Measurements from ENCODE around the gene TANK. TPM values are rescaled to one million over a fixed set of nuclear protein-coding genes. Genes with fewer than 3 reads are reported as not detected.

TANK gene
- total RNA-seq, 4 donors from 2014 or later = 76.9 to 115 (median 98.1) TPM

GRCh38 chr2:161119483-161119882, 40.7 kb upstream of the TANK start:
- Histone ChIP-seq H3K27me3 (no peaks in the 10 kb centered on the region), H3K4me3 (replicated peaks in 1 of 3) (no peak overlapping the region), H3K36me3 (no peaks in the 10 kb centered on the region), H3K9me3 (no peaks in the 10 kb centered on the region), H3K27ac (no peak overlapping the region), H3K4me1 (peaks cover 14 to 19% of the 10 kb centered on the region in 2 donors)
- TF ChIP-seq CTCF (IDR thresholded peaks at IDR 0.05) = no peak
- TF ChIP-seq POLR2A (IDR thresholded peaks at IDR 0.05) = no peak
- DNase-seq = no peak
- intact Hi-C loops (cut with DNase I) = no loop called here

- Histone ChIP-seq H3K9me3 (no peaks in the 10 kb centered on the region), H3K27me3 (no peaks in the 10 kb centered on the region), H3K4me3 (replicated peaks in 1 of 3) (no peak overlapping the region), H3K36me3 (no peaks in the 10 kb centered on the region), H3K27ac (no peak overlapping the region), H3K4me1 (peaks cover 14 to 19% of the 10 kb centered on the region in 2 donors)
- no peak for TF ChIP-seq CTCF (IDR thresholded peaks at IDR 0.05)
- no peak for TF ChIP-seq POLR2A (IDR thresholded peaks at IDR 0.05)
- 90% methylated on average over 6 of the region's 6 CpGs for WGBS, 2 donors
- no peak for DNase-seq
- intact Hi-C loops (cut with DNase I) = no loop called here
Observed at GRCh38 chr2:161120775-161121174, 39.5 kb upstream of the TANK start.

- H3K9me3 ChIP-seq = no peaks in the 10 kb centered on the region
- no peak for DNase-seq
- intact Hi-C loops (cut with DNase I) = no loop called here
- no peak overlapping the region for H3K4me3 ChIP-seq (replicated peaks in 1 of 3)
- 94 to 100% methylated on average over 2 of the region's 2 CpGs for WGBS, 2 donors
- no peaks in the 10 kb centered on the region for H3K36me3 ChIP-seq
- no peak for TF ChIP-seq POLR2A (IDR thresholded peaks at IDR 0.05)
- peaks cover 14 to 19% of the 10 kb centered on the region in 2 donors for H3K4me1 ChIP-seq
- no peaks in the 10 kb centered on the region for H3K27me3 ChIP-seq
- H3K27ac ChIP-seq = no peak overlapping the region
Observed at GRCh38 chr2:161121622-161122021, 38.6 kb upstream of the TANK start.

GRCh38 chr2:161122772-161123530, 37.3 kb upstream of the TANK start:
- WGBS, 2 donors = 49 to 51% methylated on average over 3 of the region's 3 CpGs
- intact Hi-C loops (cut with DNase I) = no loop called here
- H3K4me3 ChIP-seq (replicated peaks in 1 of 3) = no peak overlapping the region
- H3K27ac ChIP-seq = peak overlapping the region; percentile 55 to 80 (median 73)
- peaks cover 14 to 19% of the 10 kb centered on the region in 2 donors for H3K4me1 ChIP-seq
- TF ChIP-seq POLR2A (IDR thresholded peaks at IDR 0.05) (no peak), CTCF (IDR thresholded peaks at IDR 0.05) (no peak)
- H3K36me3 ChIP-seq = no peaks in the 10 kb centered on the region
- no peaks in the 10 kb centered on the region for H3K9me3 ChIP-seq
- peak; percentile 40 to 50 for DNase-seq
- H3K27me3 ChIP-seq = no peaks in the 10 kb centered on the region

GRCh38 chr2:161123531-161124030, 36.6 kb upstream of the TANK start:
- no peak overlapping the region for H3K4me3 ChIP-seq (replicated peaks in 1 of 3)
- H3K9me3 ChIP-seq = no peaks in the 10 kb centered on the region
- H3K36me3 ChIP-seq = no peaks in the 10 kb centered on the region
- peak in 1 of 2 donors; percentile 5 for DNase-seq
- TF ChIP-seq POLR2A (IDR thresholded peaks at IDR 0.05) (no peak), CTCF (IDR thresholded peaks at IDR 0.05) (no peak)
- 61 to 67% methylated on average over 2 of the region's 2 CpGs for WGBS, 2 donors
- peak overlapping the region; percentile 55 to 80 (median 73) for H3K27ac ChIP-seq
- intact Hi-C loops (cut with DNase I) = no loop called here
- H3K27me3 ChIP-seq = no peaks in the 10 kb centered on the region
- H3K4me1 ChIP-seq = peaks cover 14 to 19% of the 10 kb centered on the region in 2 donors
